ENCODE results near the gene SLC4A7. TPM values are rescaled to one million over a fixed set of nuclear protein-coding genes. Genes with fewer than 3 reads are reported as not detected.

SLC4A7 gene
- total and polyA plus RNA-seq, 10 of the 15 experiments (the other 5 are each of a cell fraction or from before 2014, with no cell fraction given), result 4.4 to 41.4 (median 18.3) TPM

DNA sequence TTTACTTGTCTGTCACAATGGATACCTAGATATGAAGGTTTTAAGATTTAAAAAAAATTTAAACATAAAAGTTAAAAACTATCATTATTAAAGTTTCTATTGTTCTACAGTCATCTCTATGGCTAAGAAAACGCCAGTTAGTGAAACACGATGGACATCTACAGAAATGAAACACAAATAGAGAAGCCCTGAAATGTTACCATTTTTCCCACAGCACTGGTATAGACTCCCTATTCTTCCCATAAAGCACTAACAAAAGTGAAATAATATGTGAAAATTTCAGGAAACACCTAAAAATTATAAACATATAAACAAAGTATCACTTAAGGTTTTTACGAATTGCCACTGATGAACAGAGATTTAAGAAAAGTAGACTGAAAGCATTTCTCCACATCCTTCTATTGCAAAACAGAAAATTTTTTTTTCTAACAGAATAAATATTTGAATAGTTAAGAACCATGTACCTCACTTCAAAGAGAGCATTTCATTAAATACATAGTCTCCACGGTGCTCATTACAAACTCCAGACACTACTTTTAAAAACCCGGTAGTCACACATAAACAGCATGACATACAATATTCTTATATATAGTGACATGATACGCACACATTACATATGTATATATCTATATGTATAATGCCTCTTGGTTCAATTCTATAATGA, 107.9 kb downstream of the SLC4A7 start:
- Histone ChIP-seq H2AFZ (ENCODE audit: control insufficient read depth, low read depth, low read length) (no peak overlapping the region), H3K79me2 (ENCODE audit: control insufficient read depth, insufficient read depth, low read length) (no peaks in the 10 kb centered on the region), H3K4me1 (ENCODE audit: control insufficient read depth, insufficient read depth, low read length) (no peaks in the 10 kb centered on the region), H3K27me3 (replicated peaks in 1 of 2; ENCODE audit: control insufficient read depth in 2 of 2, insufficient read depth in 2 of 2, low read length in 1 of 2) (no peaks in the 10 kb centered on the region), H4K20me1 (ENCODE audit: control insufficient read depth, insufficient read depth) (no peaks in the 10 kb centered on the region), H3K36me3 (ENCODE audit: control insufficient read depth in 2 of 2, insufficient read depth in 2 of 2, low read length in 1 of 2) (no peaks in the 10 kb centered on the region; a peak in 2 of 4 replicates), H3K9me3 (replicated peaks; ENCODE audit: control insufficient read depth, insufficient read depth, low read length) (no peaks in the 10 kb centered on the region), H3K4me2 (ENCODE audit: control insufficient read depth, insufficient read depth) (no peak overlapping the region), H3K4me3 (no peak overlapping the region), H3K27ac (ENCODE audit: control insufficient read depth, insufficient read depth) (no peak overlapping the region), H3K9ac (ENCODE audit: control insufficient read depth, insufficient read depth, low read length) (no peak overlapping the region)
- SMC1A ChIA-PET (ENCODE audit: uncharacterized antibody, unreplicated experiment), result interaction anchor here (1.2 to 3.1 kb wide), 3 partner anchors 10 to 32 kb away, joined by 3 to 16 read pairs (median 5); no protein-coding TSS in a partner anchor
- CTCF ChIA-PET, result interaction anchor here (1.2 kb wide), 1 partner anchor 19 kb away, joined by 4 read pairs; no protein-coding TSS in a partner anchor
- 93% methylated on average over 6 of the region's 6 CpGs for WGBS (ENCODE audit: insufficient coverage, insufficient replicate concordance, low lambda C conversion rate, missing lambda C conversion rate)
- RAD21 ChIA-PET (ENCODE audit: unreplicated experiment), result interaction anchor here (0.9 to 1.0 kb wide), 2 partner anchors 10 to 16 kb away, joined by 4 read pairs; no protein-coding TSS in a partner anchor
- FAIRE-seq, result no peak
- no peak for ATAC-seq
- TF ChIP-seq NFXL1 (IDR thresholded peaks at IDR 0.05; ENCODE audit: borderline replicate concordance) (no peak), GATAD2B (conservative IDR thresholded peaks at IDR 0.05; ENCODE audit: low read depth) (no peak), TARDBP (IDR thresholded peaks at IDR 0.05; ENCODE audit: borderline replicate concordance) (no peak), EP300 (IDR thresholded peaks at IDR 0.05; ENCODE audit: borderline replicate concordance in 1 of 2, control insufficient read depth in 1 of 2, low read depth in 2 of 2, low read length in 2 of 2) (no peak), FOS (IDR thresholded peaks at IDR 0.05; ENCODE audit: borderline replicate concordance, extremely low read depth, insufficient read length) (no peak), JUND (IDR thresholded peaks at IDR 0.05; ENCODE audit: low read depth, low read length) (no peak), STAT1 (conservative IDR thresholded peaks at IDR 0.05) (no peak), HDAC2 (IDR thresholded peaks at IDR 0.05) (no peak), KAT2A (conservative IDR thresholded peaks at IDR 0.05; ENCODE audit: control insufficient read depth, low read depth, low read length) (no peak), BCL11A (IDR thresholded peaks at IDR 0.05; ENCODE audit: low read depth, low read length) (no peak), PAX8 (IDR thresholded peaks at IDR 0.05) (no peak), ATF7 (IDR thresholded peaks at IDR 0.05; ENCODE audit: low read depth) (no peak), ZNF24 (IDR thresholded peaks at IDR 0.05) (no peak), MEF2B (IDR thresholded peaks at IDR 0.05; ENCODE audit: partially characterized antibody, poor library complexity, severe bottlenecking) (no peak), PAX5 (IDR thresholded peaks at IDR 0.05; ENCODE audit: borderline replicate concordance, low read depth, low read length) (no peak)
- TF ChIP-seq, protein P1, sequence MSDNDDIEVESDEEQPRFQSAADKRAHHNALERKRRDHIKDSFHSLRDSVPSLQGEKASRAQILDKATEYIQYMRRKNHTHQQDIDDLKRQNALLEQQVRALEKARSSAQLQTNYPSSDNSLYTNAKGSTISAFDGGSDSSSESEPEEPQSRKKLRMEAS (IDR thresholded peaks at IDR 0.05; ENCODE audit: low read depth, low read length), result no peak
- TF ChIP-seq, protein P2, sequence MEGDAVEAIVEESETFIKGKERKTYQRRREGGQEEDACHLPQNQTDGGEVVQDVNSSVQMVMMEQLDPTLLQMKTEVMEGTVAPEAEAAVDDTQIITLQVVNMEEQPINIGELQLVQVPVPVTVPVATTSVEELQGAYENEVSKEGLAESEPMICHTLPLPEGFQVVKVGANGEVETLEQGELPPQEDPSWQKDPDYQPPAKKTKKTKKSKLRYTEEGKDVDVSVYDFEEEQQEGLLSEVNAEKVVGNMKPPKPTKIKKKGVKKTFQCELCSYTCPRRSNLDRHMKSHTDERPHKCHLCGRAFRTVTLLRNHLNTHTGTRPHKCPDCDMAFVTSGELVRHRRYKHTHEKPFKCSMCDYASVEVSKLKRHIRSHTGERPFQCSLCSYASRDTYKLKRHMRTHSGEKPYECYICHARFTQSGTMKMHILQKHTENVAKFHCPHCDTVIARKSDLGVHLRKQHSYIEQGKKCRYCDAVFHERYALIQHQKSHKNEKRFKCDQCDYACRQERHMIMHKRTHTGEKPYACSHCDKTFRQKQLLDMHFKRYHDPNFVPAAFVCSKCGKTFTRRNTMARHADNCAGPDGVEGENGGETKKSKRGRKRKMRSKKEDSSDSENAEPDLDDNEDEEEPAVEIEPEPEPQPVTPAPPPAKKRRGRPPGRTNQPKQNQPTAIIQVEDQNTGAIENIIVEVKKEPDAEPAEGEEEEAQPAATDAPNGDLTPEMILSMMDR (IDR thresholded peaks at IDR 0.05 in 2 of 3, conservative IDR thresholded peaks at IDR 0.05 in 1 of 3; ENCODE audit: control insufficient read depth in 2 of 3, extremely low read depth in 1 of 3, insufficient read depth in 1 of 3, low read depth in 3 of 3, low read length in 3 of 3), result no peak
- in situ Hi-C loops (cut with MboI), result no loop called here
- intact Hi-C loops (cut with micrococcal nuclease; ENCODE audit: unreplicated experiment), result no loop called here
- POLR2A ChIA-PET, result no interaction called here
- no peak for DNase-seq (ENCODE audit: low read depth, low spot score)
- no TSS peak for BruUV-seq (replicated peaks)

Data from GM12878 (cell line).